Measurements from ENCODE around the gene FAM219A.

- TF ChIP-seq CTCF (conservative IDR thresholded peaks at IDR 0.05; ENCODE audit: low read length) (peak; percentile 38; the same call in 1 of the 2 replicates), EZH2phosphoT487 (IDR thresholded peaks at IDR 0.05; ENCODE audit: borderline replicate concordance, low read depth, low read length) (no peak)
Measured at GRCh38 chr9:34374905-34375552, 83.3 kb downstream of the FAM219A start.
